ENCODE results near the gene FBH1.
"Not testable (repeated sequence)": the region's sequence is repeated elsewhere in the genome, so short reads cannot be mapped to it uniquely, and the experiment has no call there.

FBH1 gene

GRCh38 chr10:5889624-5890451 is at the start of gene FBH1, which contains the start of gene ANKRD16:
TSS of gene FBH1 (plus strand) at chr10:5890243. CDS start at chr10:5890346, 103 bp downstream.
TSS of gene ANKRD16 (minus strand) at chr10:5889893. CDS start at chr10:5889354, 539 bp downstream.
- Mint-ChIP-seq H3K4me1 (peaks cover 65% of the 10 kb centered on the region), H3K27me3 (no peaks in the 10 kb centered on the region), H3K27ac (peak within 1 kb of the TSS; percentile 89), H3K9me3 (no peaks in the 10 kb centered on the region), H3K36me3 (peaks cover 9% of the 10 kb centered on the region), H3K4me3 (peak within 1 kb of the TSS; percentile 97)

- Mint-ChIP-seq H3K9me3 (no peaks in the 10 kb centered on the region), H3K27ac (no peak overlapping the region), H3K36me3 (no peaks in the 10 kb centered on the region), H3K27me3 (no peaks in the 10 kb centered on the region), H3K4me3 (no peak overlapping the region), H3K4me1 (peaks cover 11% of the 10 kb centered on the region)
Observed at GRCh38 chr10:5840314-5841307, 49.4 kb upstream of the FBH1 start.

- peaks cover 18% of the 10 kb centered on the region for H3K4me1 Mint-ChIP-seq
- H3K4me3 Mint-ChIP-seq: no peak overlapping the region
- no peaks in the 10 kb centered on the region for H3K27me3 Mint-ChIP-seq
- H3K36me3 Mint-ChIP-seq: no peaks in the 10 kb centered on the region
- no peak overlapping the region for H3K27ac Mint-ChIP-seq
- no peaks in the 10 kb centered on the region for H3K9me3 Mint-ChIP-seq
Observed at GRCh38 chr10:5841965-5842364, 48.1 kb upstream of the FBH1 start.

GRCh38 chr10:5843686-5844344 is 46.2 kb upstream of the FBH1 start:
- H3K4me3 Mint-ChIP-seq: no peak overlapping the region
- H3K27me3 Mint-ChIP-seq: no peaks in the 10 kb centered on the region
- peaks cover 18% of the 10 kb centered on the region for H3K4me1 Mint-ChIP-seq
- peak overlapping the region; percentile 19 for H3K27ac Mint-ChIP-seq
- no peaks in the 10 kb centered on the region for H3K9me3 Mint-ChIP-seq
- H3K36me3 Mint-ChIP-seq: no peaks in the 10 kb centered on the region

- Mint-ChIP-seq H3K9me3 (no peaks in the 10 kb centered on the region), H3K4me1 (peaks cover 18% of the 10 kb centered on the region), H3K27me3 (no peaks in the 10 kb centered on the region), H3K4me3 (no peak overlapping the region), H3K27ac (peak overlapping the region; percentile 19), H3K36me3 (no peaks in the 10 kb centered on the region)
Observed at GRCh38 chr10:5844345-5845055, 45.5 kb upstream of the FBH1 start.

GRCh38 chr10:5846667-5847066 is 43.4 kb upstream of the FBH1 start:
- Mint-ChIP-seq H3K27ac (peak overlapping the region; percentile 80), H3K4me1 (peaks cover 18% of the 10 kb centered on the region)
- not testable (repeated sequence) for H3K9me3 Mint-ChIP-seq, H3K4me3 Mint-ChIP-seq, H3K36me3 Mint-ChIP-seq, H3K27me3 Mint-ChIP-seq

GRCh38 chr10:5854131-5854475 is 35.9 kb upstream of the FBH1 start:
- Mint-ChIP-seq H3K27ac (no peak overlapping the region), H3K4me1 (no peaks in the 10 kb centered on the region), H3K9me3 (no peaks in the 10 kb centered on the region), H3K27me3 (no peaks in the 10 kb centered on the region), H3K4me3 (no peak overlapping the region), H3K36me3 (no peaks in the 10 kb centered on the region)

- no peaks in the 10 kb centered on the region for H3K9me3 Mint-ChIP-seq
- no peak overlapping the region for H3K4me3 Mint-ChIP-seq
- H3K36me3 Mint-ChIP-seq: peaks cover 2% of the 10 kb centered on the region
- no peaks in the 10 kb centered on the region for H3K27me3 Mint-ChIP-seq
- peak overlapping the region; percentile 24 for H3K27ac Mint-ChIP-seq
- H3K4me1 Mint-ChIP-seq: no peaks in the 10 kb centered on the region
Observed at GRCh38 chr10:5855979-5856700, 33.9 kb upstream of the FBH1 start.

GRCh38 chr10:5856701-5857004 is 33.4 kb upstream of the FBH1 start:
- Mint-ChIP-seq H3K27ac (no peak overlapping the region), H3K27me3 (no peaks in the 10 kb centered on the region), H3K9me3 (no peaks in the 10 kb centered on the region), H3K36me3 (peaks cover 2% of the 10 kb centered on the region), H3K4me3 (no peak overlapping the region), H3K4me1 (no peaks in the 10 kb centered on the region)

- no peak overlapping the region for H3K4me3 Mint-ChIP-seq
- H3K4me1 Mint-ChIP-seq: no peaks in the 10 kb centered on the region
- no peak overlapping the region for H3K27ac Mint-ChIP-seq
- H3K27me3 Mint-ChIP-seq: no peaks in the 10 kb centered on the region
- H3K36me3 Mint-ChIP-seq: peaks cover 2% of the 10 kb centered on the region
- no peaks in the 10 kb centered on the region for H3K9me3 Mint-ChIP-seq
Observed at GRCh38 chr10:5858811-5859210, 31.2 kb upstream of the FBH1 start.

GRCh38 chr10:5860066-5860465 is 30.0 kb upstream of the FBH1 start:
- Mint-ChIP-seq H3K36me3 (peaks cover 2% of the 10 kb centered on the region), H3K4me1 (no peaks in the 10 kb centered on the region), H3K27me3 (no peaks in the 10 kb centered on the region), H3K9me3 (no peaks in the 10 kb centered on the region), H3K4me3 (no peak overlapping the region), H3K27ac (no peak overlapping the region)

GRCh38 chr10:5862360-5862961 is 27.6 kb upstream of the FBH1 start:
- Mint-ChIP-seq H3K27me3 (no peaks in the 10 kb centered on the region), H3K27ac (no peak overlapping the region), H3K36me3 (peaks cover 2% of the 10 kb centered on the region), H3K4me3 (no peak overlapping the region), H3K4me1 (no peaks in the 10 kb centered on the region), H3K9me3 (no peaks in the 10 kb centered on the region)

GRCh38 chr10:5862981-5863685 is 26.9 kb upstream of the FBH1 start:
- H3K4me3 Mint-ChIP-seq, H3K9me3 Mint-ChIP-seq, H3K27me3 Mint-ChIP-seq, H3K4me1 Mint-ChIP-seq, H3K36me3 Mint-ChIP-seq, H3K27ac Mint-ChIP-seq: not testable (repeated sequence)
